ENCODE data around the gene FBXO46. TPM values are rescaled to one million over a fixed set of nuclear protein-coding genes. Genes with fewer than 3 reads are reported as not detected.

The FBXO46 gene
- polyA plus RNA-seq, 1 of the 3 experiments (the other 2 are of a cell fraction): 5.6 TPM

GRCh38 chr19:45766296-45766868 is 35.7 kb upstream of the FBXO46 start (continued):
- TF ChIP-seq MAX (IDR thresholded peaks at IDR 0.05; ENCODE audit: low read depth) (no peak), YY1 (IDR thresholded peaks at IDR 0.05; ENCODE audit: low read depth) (no peak)

GRCh38 chr19:45765702-45766295 is 35.1 kb upstream of the FBXO46 start:
- H3K4me3 ChIP-seq (ENCODE audit: low read depth in 2 of 2, low read length in 1 of 2): no peak overlapping the region
- peak; percentile 54 for DNase-seq
- ChIA-PET CTCF (no interaction called here), POLR2A (no interaction called here)
- H3K36me3 ChIP-seq (replicated peaks in 1 of 2; ENCODE audit: control insufficient read depth in 1 of 2, insufficient read depth in 2 of 2, low read length in 1 of 2): no peaks in the 10 kb centered on the region
- WGBS (ENCODE audit: low lambda C conversion rate): 86% methylated on average over 17 of the region's 23 CpGs
- no peak overlapping the region for H3K9ac ChIP-seq
- no peak overlapping the region for H3K4me2 ChIP-seq
- no peaks in the 10 kb centered on the region for H3K9me3 ChIP-seq
- peaks cover 14% of the 10 kb centered on the region for H3F3A ChIP-seq (replicated peaks; ENCODE audit: insufficient read depth)
- H3K4me1 ChIP-seq (ENCODE audit: control insufficient read depth in 1 of 2, insufficient read depth in 2 of 2, low read depth in 1 of 2, low read length in 1 of 2): peaks cover 5 to 21% of the 10 kb centered on the region in 2 experiments; a peak in 3 of 4 replicates
- H3K27ac ChIP-seq (ENCODE audit: low read depth in 2 of 2, low read length in 1 of 2): no peak overlapping the region
- no peak overlapping the region for H2AFZ ChIP-seq (ENCODE audit: low read depth)
- H3K79me2 ChIP-seq (ENCODE audit: insufficient read depth): no peaks in the 10 kb centered on the region
- no peaks in the 10 kb centered on the region for H3K9me2 ChIP-seq
- peaks cover 5% of the 10 kb centered on the region; the same call in 1 of the 2 replicates for H4K20me1 ChIP-seq (ENCODE audit: insufficient read depth)
- H3K27me3 ChIP-seq (ENCODE audit: insufficient read depth): no peaks in the 10 kb centered on the region
- no peak for TF ChIP-seq USF1 (IDR thresholded peaks at IDR 0.05; ENCODE audit: borderline replicate concordance, low read depth)
- TF ChIP-seq TEAD4 (IDR thresholded peaks at IDR 0.05; ENCODE audit: borderline replicate concordance, insufficient read depth): no peak
- TF ChIP-seq CTCF (IDR thresholded peaks at IDR 0.05): no peak
- TF ChIP-seq ZBTB33 (IDR thresholded peaks at IDR 0.05; ENCODE audit: borderline replicate concordance, low read depth): no peak
- no peak for TF ChIP-seq IRF3 (IDR thresholded peaks at IDR 0.05; ENCODE audit: low read depth, low read length)
- TF ChIP-seq GABPA (IDR thresholded peaks at IDR 0.05; ENCODE audit: low read depth): no peak
- TF ChIP-seq RXRA (IDR thresholded peaks at IDR 0.05; ENCODE audit: borderline replicate concordance, low read depth): no peak
- TF ChIP-seq FOXJ3 (CRISPR knock-in tag; IDR thresholded peaks at IDR 0.05): no peak
- TF ChIP-seq MXI1 (IDR thresholded peaks at IDR 0.05; ENCODE audit: low read depth, low read length): no peak
- TF ChIP-seq SMC3 (IDR thresholded peaks at IDR 0.05; ENCODE audit: low read depth, low read length): no peak
- TF ChIP-seq PBX3 (IDR thresholded peaks at IDR 0.05): no peak
- no peak for TF ChIP-seq RFX5 (IDR thresholded peaks at IDR 0.05; ENCODE audit: low read length)
- TF ChIP-seq RCOR1 (IDR thresholded peaks at IDR 0.05; ENCODE audit: low read length): no peak
- TF ChIP-seq YY1 (IDR thresholded peaks at IDR 0.05; ENCODE audit: low read depth): no peak
- TF ChIP-seq JUND (IDR thresholded peaks at IDR 0.05): no peak
- no peak for TF ChIP-seq NRF1 (IDR thresholded peaks at IDR 0.05; ENCODE audit: low read depth, low read length)
- no peak for TF ChIP-seq USF2 (IDR thresholded peaks at IDR 0.05; ENCODE audit: borderline replicate concordance, low read depth, low read length)
- TF ChIP-seq ELF1 (IDR thresholded peaks at IDR 0.05): no peak
